H1 (cell line): ENCODE measurements around the gene ARID4B. TPM values are rescaled to one million over a fixed set of nuclear protein-coding genes. Genes with fewer than 3 reads are reported as not detected.

ENCODE experiments used
- CTCF ChIA-PET: fragments of 300-600 bp; sonication (Branson Sonifier 250); formaldehyde crosslinking; loops from one replicate; lab custom pipeline; 2021; ENCODE audit not compliant: partially characterized antibody; lab: Charles Lee
- POLR2A ChIA-PET: fragments of 300-600 bp; sonication (Branson Sonifier 250); formaldehyde crosslinking; loops from one replicate; lab custom pipeline; 2021; ENCODE audit warnings: inconsistent platforms; ENCODE audit not compliant: partially characterized antibody; lab: Charles Lee
- DNase-seq, 2 experiments: peaks; one replicate each; pipeline versions ENCODE4 v3.0.0 to v3.0.0-alpha.2; 2010 to 2022; ENCODE audit warnings: low spot score in 2 of 2, low read depth in 1 of 2, mixed read lengths in 1 of 2
- FAIRE-seq: peaks from 2 replicates; lab custom pipeline; 2011; peaks lifted over from hg19 to GRCh38; lab: Jason Lieb, UNC
- H2AFZ ChIP-seq: 2 replicates; pipeline ENCODE4 v1.8.1; 2012; ENCODE audit warnings: low read length, inconsistent platforms
- H2AK5ac ChIP-seq: 2 replicates; pipeline ENCODE4 v1.6.1; 2013; ENCODE audit warnings: low read depth, low read length
- H2BK120ac ChIP-seq: replicated peaks from 2 replicates; pipeline ENCODE3; 2013; ENCODE audit warnings: low read depth, low read length, inconsistent platforms
- H2BK12ac ChIP-seq: 2 replicates; pipeline ENCODE4 v1.6.1; 2013; ENCODE audit warnings: low read depth, low read length
- H2BK15ac ChIP-seq: 2 replicates; pipeline ENCODE4 v1.6.1; 2013; ENCODE audit warnings: low read length
- H2BK20ac ChIP-seq: 2 replicates; pipeline ENCODE4 v1.6.1; 2013; ENCODE audit warnings: low read length
- H2BK5ac ChIP-seq: 2 replicates; pipeline ENCODE4 v1.6.1; 2013; ENCODE audit warnings: low read depth, low read length
- H3K14ac ChIP-seq: 2 replicates; pipeline ENCODE4 v1.6.1; 2013; ENCODE audit warnings: inconsistent platforms; ENCODE audit not compliant: insufficient read length
- H3K18ac ChIP-seq: 2 replicates; pipeline ENCODE4 v1.6.1; 2013; ENCODE audit warnings: low read length; ENCODE audit errors: extremely low read depth
- H3K23ac ChIP-seq: 2 replicates; pipeline ENCODE4 v1.6.1; 2013; ENCODE audit warnings: inconsistent platforms; ENCODE audit not compliant: insufficient read length
- H3K23me2 ChIP-seq: 2 replicates; pipeline ENCODE4 v1.6.1; 2013; ENCODE audit warnings: low read depth, low read length
- H3K27ac ChIP-seq: 2 replicates; pipeline ENCODE4 v1.6.1; 2011; ENCODE audit warnings: low read depth, low read length, inconsistent platforms
- H3K27me3 ChIP-seq, 4 experiments: replicated peaks in 1 of 4; 1 replicate in 1 of 4; 2 replicates in 3 of 4; pipeline versions ENCODE4 v1.6.1 to v1.8.1; 2011 to 2013; ENCODE audit warnings: low read length in 3 of 4, mild to moderate bottlenecking in 3 of 4, inconsistent platforms in 2 of 4, mixed read lengths in 2 of 4, moderate library complexity in 1 of 4; ENCODE audit not compliant: control insufficient read depth in 3 of 4, insufficient read depth in 3 of 4; ENCODE audit errors: extremely low read depth in 1 of 4
- H3K36me3 ChIP-seq, 4 experiments: 2 replicates each; pipeline versions ENCODE4 v1.6.1 to v1.8.1; 2011 to 2013; ENCODE audit warnings: mild to moderate bottlenecking in 4 of 4, low read length in 3 of 4, moderate library complexity in 2 of 4, control low read depth in 1 of 4, inconsistent platforms in 1 of 4; ENCODE audit not compliant: insufficient read depth in 4 of 4, control insufficient read depth in 2 of 4
- H3K4ac ChIP-seq: replicated peaks from 2 replicates; pipeline ENCODE3; 2013; ENCODE audit warnings: low read length, low read depth, mixed read lengths, inconsistent platforms; ENCODE audit not compliant: insufficient read length
- H3K4me1 ChIP-seq, 4 experiments: replicated peaks in 1 of 4; 1 replicate in 1 of 4; 2 replicates in 3 of 4; pipeline versions ENCODE4 v1.6.1 to v1.8.1; 2011 to 2013; ENCODE audit warnings: low read length in 3 of 4, inconsistent platforms in 2 of 4, mixed read lengths in 1 of 4; ENCODE audit not compliant: insufficient read depth in 4 of 4, control insufficient read depth in 3 of 4
- H3K4me2 ChIP-seq, 2 experiments: 2 replicates each; pipeline versions ENCODE4 v1.6.1 to v1.8.1; 2011 to 2013; ENCODE audit warnings: low read depth in 2 of 2, low read length in 2 of 2, control low read depth in 1 of 2, inconsistent platforms in 1 of 2, mild to moderate bottlenecking in 1 of 2; ENCODE audit not compliant: insufficient read depth in 1 of 2
- H3K4me3 ChIP-seq, 4 experiments: fragments of 200-600, 300-600 bp in 1 of 4; sonication (generic), shearing (Covaris generic), sonication (Bioruptor Twin) in 1 of 4; 2 replicates each; pipeline versions ENCODE4 v1.5.1 to v1.8.1; 2011 to 2016; ENCODE audit warnings: low read length in 4 of 4, low read depth in 3 of 4, control low read depth in 2 of 4, inconsistent platforms in 2 of 4, mild to moderate bottlenecking in 2 of 4, mixed read lengths in 1 of 4, moderate library complexity in 1 of 4; ENCODE audit not compliant: insufficient read depth in 2 of 4; ENCODE audit errors: extremely low read depth in 1 of 4
- H3K56ac ChIP-seq: replicated peaks from 2 replicates; pipeline ENCODE3; 2013; ENCODE audit warnings: low read depth, mild to moderate bottlenecking, mixed read lengths, low read length, inconsistent platforms; ENCODE audit not compliant: insufficient read length
- H3K79me1 ChIP-seq: 2 replicates; pipeline ENCODE4 v1.6.1; 2013; ENCODE audit warnings: low read depth, low read length, control low read depth
- H3K79me2 ChIP-seq, 2 experiments: 2 replicates each; pipeline versions ENCODE4 v1.6.1 to v1.8.1; 2012 to 2013; ENCODE audit warnings: low read length in 2 of 2, mild to moderate bottlenecking in 2 of 2, inconsistent platforms in 1 of 2; ENCODE audit not compliant: insufficient read depth in 2 of 2, control insufficient read depth in 1 of 2
- H3K9ac ChIP-seq, 4 experiments: replicated peaks in 1 of 4; 1 replicate in 1 of 4; 2 replicates in 3 of 4; pipeline versions ENCODE4 v1.6.1 to v1.8.1; 2011 to 2013; ENCODE audit warnings: low read depth in 3 of 4, low read length in 3 of 4, control low read depth in 2 of 4, mild to moderate bottlenecking in 2 of 4, moderate library complexity in 2 of 4, inconsistent platforms in 1 of 4; ENCODE audit errors: extremely low read depth in 1 of 4
- H3K9me3 ChIP-seq, 2 experiments: 2 replicates each; pipeline versions ENCODE4 v1.6.1 to v1.8.1; 2012 to 2013; ENCODE audit warnings: mild to moderate bottlenecking in 2 of 2, moderate library complexity in 2 of 2, control low read depth in 1 of 2, inconsistent platforms in 1 of 2, low read depth in 1 of 2, low read length in 1 of 2, mixed read lengths in 1 of 2; ENCODE audit not compliant: insufficient read depth in 2 of 2
- H4K20me1 ChIP-seq, 2 experiments: replicated peaks in 1 of 2; 2 replicates each; pipeline versions ENCODE3 to v1.8.1; 2011 to 2013; ENCODE audit warnings: inconsistent platforms in 2 of 2, low read length in 2 of 2, mild to moderate bottlenecking in 1 of 2; ENCODE audit not compliant: insufficient read depth in 2 of 2, control insufficient read depth in 1 of 2
- H4K5ac ChIP-seq: 2 replicates; pipeline ENCODE4 v1.6.1; 2013; ENCODE audit warnings: low read length, low read depth, mixed read lengths, inconsistent platforms; ENCODE audit not compliant: insufficient read length
- H4K8ac ChIP-seq: 2 replicates; pipeline ENCODE4 v1.8.0; 2013; ENCODE audit warnings: mild to moderate bottlenecking, moderate library complexity, low read length, inconsistent platforms; ENCODE audit not compliant: insufficient read depth; ENCODE audit errors: extremely low read depth
- H4K91ac ChIP-seq: replicated peaks from 2 replicates; pipeline ENCODE3; 2013; ENCODE audit warnings: low read length, mixed read lengths, inconsistent platforms; ENCODE audit not compliant: insufficient read length
- ASH2L ChIP-seq: fragments of 200-600, 300-600 bp; sonication (generic); IDR thresholded peaks from one replicate; pipeline ENCODE4 v1.7.1; 2017; ENCODE audit warnings: low read length
- BRCA1 ChIP-seq: IDR thresholded peaks from 2 replicates; pipeline ENCODE4 v1.6.1; 2012; ENCODE audit warnings: low read depth, low read length, improper control_type of control experiment
- CBX8 ChIP-seq: fragments of 300-800, 300-1000 bp; sonication (generic); IDR thresholded peaks from 2 replicates; pipeline ENCODE4 v1.7.1; 2016; ENCODE audit warnings: low read depth, low read length, borderline replicate concordance
- CEBPB ChIP-seq: IDR thresholded peaks from 2 replicates; pipeline ENCODE4 v1.6.1; 2012; ENCODE audit warnings: low read depth, low read length
- CHD2 ChIP-seq: IDR thresholded peaks from 2 replicates; pipeline ENCODE4 v1.6.1; 2012; ENCODE audit warnings: low read length, improper control_type of control experiment
- CTBP2 ChIP-seq: IDR thresholded peaks from 2 replicates; pipeline ENCODE4 v1.7.0; 2011; ENCODE audit warnings: borderline replicate concordance, mild to moderate bottlenecking, moderate library complexity, mixed read lengths, low read length; ENCODE audit not compliant: insufficient read depth, insufficient read length
- E2F6 ChIP-seq: IDR thresholded peaks from 2 replicates; pipeline ENCODE4 v1.6.1; 2012; ENCODE audit warnings: inconsistent platforms
- GABPA ChIP-seq: IDR thresholded peaks from 2 replicates; pipeline ENCODE4 v1.6.1; 2011; ENCODE audit warnings: mild to moderate bottlenecking, low read length, moderate library complexity, borderline replicate concordance; ENCODE audit not compliant: insufficient read depth
- KDM1A ChIP-seq: fragments of 200-600, 300-600 bp; sonication (generic); IDR thresholded peaks from 2 replicates; pipeline ENCODE4 v1.7.1; 2016; ENCODE audit warnings: mild to moderate bottlenecking, low read length, borderline replicate concordance
- PHF8 ChIP-seq: fragments of 200-600 bp; sonication (generic); conservative IDR thresholded peaks from 2 replicates; pipeline ENCODE4 v1.7.1; 2012; ENCODE audit warnings: low read depth, mild to moderate bottlenecking, inconsistent platforms, low read length, moderate library complexity
- POLR2A ChIP-seq, 2 experiments: IDR thresholded peaks; 1 replicate in 1 of 2; 2 replicates in 1 of 2; pipeline ENCODE4 v1.6.1; 2011; ENCODE audit warnings: low read depth in 2 of 2, low read length in 2 of 2, mild to moderate bottlenecking in 2 of 2; ENCODE audit errors: control extremely low read depth in 1 of 2
- RFX5 ChIP-seq: IDR thresholded peaks from 2 replicates; pipeline ENCODE4 v1.6.1; 2011; ENCODE audit warnings: low read depth, low read length, improper control_type of control experiment, borderline replicate concordance
- RXRA ChIP-seq: IDR thresholded peaks from 2 replicates; pipeline ENCODE4 v1.6.1; 2011; ENCODE audit warnings: low read depth, mild to moderate bottlenecking, low read length, moderate library complexity; ENCODE audit not compliant: insufficient read depth
- SIX5 ChIP-seq: IDR thresholded peaks from 2 replicates; pipeline ENCODE4 v1.6.1; 2011; ENCODE audit warnings: mild to moderate bottlenecking, low read depth, low read length
- TEAD4 ChIP-seq: IDR thresholded peaks from 2 replicates; pipeline ENCODE4 v1.6.1; 2012; ENCODE audit warnings: low read depth, low read length, inconsistent platforms, mixed read lengths
- YY1 ChIP-seq: IDR thresholded peaks from 2 replicates; pipeline ENCODE4 v1.6.1; 2011; ENCODE audit warnings: low read depth, mild to moderate bottlenecking, low read length
- WGBS, 2 experiments: shearing (Covaris generic) in 1 of 2; methylation state at CpG; one replicate each; pipeline versions ENCODE4 v1.1.6 to v1.1.7; 2013 to 2015; ENCODE audit warnings: low lambda C conversion rate in 2 of 2, mixed read lengths in 2 of 2, inconsistent platforms in 1 of 2, low coverage in 1 of 2, missing lambda C conversion rate in 1 of 2; ENCODE audit not compliant: insufficient replicate concordance in 2 of 2, insufficient coverage in 1 of 2, insufficient read length in 1 of 2; ENCODE audit errors: extremely low coverage in 1 of 2, missing lambda C conversion rate in 1 of 2; 5-methylcytosine and 5-hydroxymethylcytosine counted together
- polyA plus RNA-seq, 7 experiments: library from polyadenylated mRNA; depleted of rRNA in 3 of 7; stranded (reverse) in 5 of 7; unstranded in 2 of 7; fragments of >200 nt in 5 of 7; fragments of 200-250 nt in 2 of 7; gene quantifications; 1 replicate in 5 of 7; 2 replicates in 1 of 7; 4 replicates in 1 of 7; pipeline versions ENCODE4 v1.2.1 to v1.2.3, GENCODE V29; 2011 to 2013; ENCODE audit warnings: missing spikeins in 2 of 7, mixed read lengths in 2 of 7
- total RNA-seq: library from RNA; stranded (reverse); fragmentation: NEBNext Ultra II Directional; extraction: Animal tissue kit (Norgen Biotek cat#: 25700); gene quantifications from 2 replicates; pipeline ENCODE4 v1.2.1, GENCODE V29; 2021

The ARID4B gene
- total and polyA plus RNA-seq, 2 of the 8 experiments (the other 6 are each of a cell fraction or from before 2014, with no cell fraction given) = 5.1 to 28.8 TPM

DNA sequence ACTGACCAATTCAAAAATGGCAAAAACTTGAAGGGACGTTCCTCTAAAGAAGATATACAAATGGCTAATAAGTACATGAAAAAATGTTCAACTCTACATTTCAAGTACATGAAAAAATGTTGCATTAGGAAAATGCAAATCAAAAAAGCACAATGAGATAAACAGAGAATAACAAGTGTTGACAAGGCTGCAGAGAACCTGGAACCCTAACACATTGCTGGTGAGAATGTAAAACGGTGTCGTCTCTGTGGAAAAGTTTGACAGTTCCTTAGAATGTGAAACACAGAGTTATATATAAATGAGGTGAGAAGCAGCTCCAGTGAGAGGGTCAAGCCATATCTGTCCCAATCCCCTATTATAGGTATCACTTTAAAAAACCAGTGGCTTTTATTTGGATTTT is 122.3 kb downstream of the ARID4B start:
- Histone ChIP-seq H2BK120ac (no peak overlapping the region), H3K4me3 (no peak overlapping the region), H3K4ac (no peak overlapping the region), H3K9ac (no peak overlapping the region), H4K5ac (no peak overlapping the region), H3K4me2 (no peak overlapping the region), H3K36me3 (peaks cover 0 to 20% (median 1%) of the 10 kb centered on the region in 4 experiments; a peak in 3 of 8 replicates), H3K27ac (no peak overlapping the region), H2BK5ac (no peak overlapping the region), H3K9me3 (no peaks in the 10 kb centered on the region), H4K8ac (no peak overlapping the region), H3K27me3 (no peaks in the 10 kb centered on the region), H3K23me2 (no peaks in the 10 kb centered on the region), H2BK15ac (no peak overlapping the region), H2BK12ac (no peak overlapping the region), H2BK20ac (no peak overlapping the region), H3K14ac (no peak overlapping the region), H3K18ac (no peak overlapping the region), H3K4me1 (no peaks in the 10 kb centered on the region), H4K20me1 (peaks cover 0 to 2% of the 10 kb centered on the region in 2 experiments), H2AFZ (no peak overlapping the region), H4K91ac (no peak overlapping the region), H3K79me2 (no peaks in the 10 kb centered on the region), H2AK5ac (no peak overlapping the region), H3K23ac (no peak overlapping the region), H3K56ac (no peak overlapping the region), H3K79me1 (no peaks in the 10 kb centered on the region)
- 94% methylated on average over 3 of the region's 3 CpGs; no CpG with 5 or more reads in 1 of the 2 experiments for WGBS, 2 experiments
- ChIA-PET CTCF (no interaction called here), POLR2A (no interaction called here)
- no peak for FAIRE-seq
- no peak for DNase-seq
- TF ChIP-seq TEAD4 (no peak), SIX5 (no peak), CEBPB (no peak), PHF8 (no peak), BRCA1 (no peak), CHD2 (no peak), CBX8 (no peak), YY1 (no peak), E2F6 (no peak), ASH2L (no peak), RFX5 (no peak), CTBP2 (no peak), GABPA (no peak), RXRA (no peak), POLR2A (IDR thresholded peaks at IDR 0.05; ENCODE audit: control extremely low read depth in 1 of 2, low read depth in 2 of 2, low read length in 2 of 2) (no peak), KDM1A (no peak)
